Measurements from ENCODE around the gene AIFM1. TPM values are rescaled to one million over a fixed set of nuclear protein-coding genes. Genes with fewer than 3 reads are reported as not detected.
A peak's percentile ranks its signal among the peaks of the same experiment; 100 is the strongest.

AIFM1 gene
- polyA plus RNA-seq, 2 donors = 16.3 to 22.4 TPM

GRCh38 chrX:130184857-130185256 lies 19.2 kb upstream of the AIFM1 start:
- Histone ChIP-seq H3K4me1 (ENCODE audit: control insufficient read depth in 2 of 2, insufficient read depth in 2 of 2, low read length in 1 of 2) (no peaks in the 10 kb centered on the region), H3K4me3 (ENCODE audit: low read depth in 1 of 2, low read length in 2 of 2) (no peak overlapping the region), H3K27ac (ENCODE audit: low read depth in 2 of 2, low read length in 1 of 2) (no peak overlapping the region), H3K36me3 (ENCODE audit: control insufficient read depth in 2 of 2, insufficient read depth in 2 of 2, low read length in 1 of 2) (no peaks in the 10 kb centered on the region), H3K9me3 (ENCODE audit: control insufficient read depth in 2 of 2, insufficient read depth in 1 of 2, low read depth in 1 of 2, low read length in 1 of 2) (no peaks in the 10 kb centered on the region), H3K27me3 (ENCODE audit: control insufficient read depth in 1 of 2, insufficient read depth in 2 of 2, low read length in 2 of 2) (no peaks in the 10 kb centered on the region)
- 28 to 40% methylated on average over 2 of the region's 2 CpGs for WGBS, 2 donors

- WGBS, 2 donors = 87 to 92% methylated on average over 11 of the region's 11 CpGs
- no peaks in the 10 kb centered on the region for H3K27me3 ChIP-seq (ENCODE audit: control insufficient read depth in 1 of 2, insufficient read depth in 2 of 2, low read length in 2 of 2)
- H3K4me1 ChIP-seq (ENCODE audit: control insufficient read depth in 2 of 2, insufficient read depth in 2 of 2, low read length in 1 of 2) = no peaks in the 10 kb centered on the region
- H3K36me3 ChIP-seq (ENCODE audit: control insufficient read depth in 2 of 2, insufficient read depth in 2 of 2, low read length in 1 of 2) = no peaks in the 10 kb centered on the region
- H3K9me3 ChIP-seq (ENCODE audit: control insufficient read depth in 2 of 2, insufficient read depth in 1 of 2, low read depth in 1 of 2, low read length in 1 of 2) = no peaks in the 10 kb centered on the region
- H3K27ac ChIP-seq (ENCODE audit: low read depth in 2 of 2, low read length in 1 of 2) = no peak overlapping the region
- H3K4me3 ChIP-seq (ENCODE audit: low read depth in 1 of 2, low read length in 2 of 2) = no peak overlapping the region
These were observed 18.5 kb upstream of the AIFM1 start for GRCh38 chrX:130184168-130184567.

GRCh38 chrX:130179579-130180215 lies 14.1 kb upstream of the AIFM1 start:
- Histone ChIP-seq H3K9me3 (ENCODE audit: control insufficient read depth in 2 of 2, insufficient read depth in 1 of 2, low read depth in 1 of 2, low read length in 1 of 2) (no peaks in the 10 kb centered on the region), H3K27ac (ENCODE audit: low read depth in 2 of 2, low read length in 1 of 2) (no peak overlapping the region), H3K36me3 (ENCODE audit: control insufficient read depth in 2 of 2, insufficient read depth in 2 of 2, low read length in 1 of 2) (no peaks in the 10 kb centered on the region), H3K4me1 (ENCODE audit: control insufficient read depth in 2 of 2, insufficient read depth in 2 of 2, low read length in 1 of 2) (no peaks in the 10 kb centered on the region), H3K27me3 (ENCODE audit: control insufficient read depth in 1 of 2, insufficient read depth in 2 of 2, low read length in 2 of 2) (no peaks in the 10 kb centered on the region), H3K4me3 (ENCODE audit: low read depth in 1 of 2, low read length in 2 of 2) (no peak overlapping the region)
- WGBS, 2 donors = 39 to 45% methylated on average over 7 of the region's 7 CpGs

- Histone ChIP-seq H3K9me3 (ENCODE audit: control insufficient read depth in 2 of 2, insufficient read depth in 1 of 2, low read depth in 1 of 2, low read length in 1 of 2) (no peaks in the 10 kb centered on the region), H3K36me3 (ENCODE audit: control insufficient read depth in 2 of 2, insufficient read depth in 2 of 2, low read length in 1 of 2) (no peaks in the 10 kb centered on the region), H3K4me3 (ENCODE audit: low read depth in 1 of 2, low read length in 2 of 2) (no peak overlapping the region), H3K4me1 (ENCODE audit: control insufficient read depth in 2 of 2, insufficient read depth in 2 of 2, low read length in 1 of 2) (peaks cover 0 to 4% of the 10 kb centered on the region in 2 donors), H3K27ac (ENCODE audit: low read depth in 2 of 2, low read length in 1 of 2) (no peak overlapping the region), H3K27me3 (ENCODE audit: control insufficient read depth in 1 of 2, insufficient read depth in 2 of 2, low read length in 2 of 2) (no peaks in the 10 kb centered on the region)
- 76 to 77% methylated on average over 5 of the region's 5 CpGs for WGBS, 2 donors
These were observed 13.5 kb upstream of the AIFM1 start for GRCh38 chrX:130179170-130179569.

- H3K4me3 ChIP-seq (ENCODE audit: low read depth in 1 of 2, low read length in 2 of 2) = no peak overlapping the region
- 51 to 81% methylated on average over 4 of the region's 4 CpGs for WGBS, 2 donors
- H3K9me3 ChIP-seq (ENCODE audit: control insufficient read depth in 2 of 2, insufficient read depth in 1 of 2, low read depth in 1 of 2, low read length in 1 of 2) = no peaks in the 10 kb centered on the region
- no peaks in the 10 kb centered on the region for H3K36me3 ChIP-seq (ENCODE audit: control insufficient read depth in 2 of 2, insufficient read depth in 2 of 2, low read length in 1 of 2)
- no peaks in the 10 kb centered on the region for H3K27me3 ChIP-seq (ENCODE audit: control insufficient read depth in 1 of 2, insufficient read depth in 2 of 2, low read length in 2 of 2)
- H3K27ac ChIP-seq (ENCODE audit: low read depth in 2 of 2, low read length in 1 of 2) = no peak overlapping the region
- H3K4me1 ChIP-seq (ENCODE audit: control insufficient read depth in 2 of 2, insufficient read depth in 2 of 2, low read length in 1 of 2) = peaks cover 0 to 4% of the 10 kb centered on the region in 2 donors
These were observed 11.3 kb upstream of the AIFM1 start for GRCh38 chrX:130176942-130177341.

- H3K27ac ChIP-seq (ENCODE audit: low read depth in 2 of 2, low read length in 1 of 2) = no peak overlapping the region
- H3K4me3 ChIP-seq (ENCODE audit: low read depth in 1 of 2, low read length in 2 of 2) = no peak overlapping the region
- no peaks in the 10 kb centered on the region for H3K36me3 ChIP-seq (ENCODE audit: control insufficient read depth in 2 of 2, insufficient read depth in 2 of 2, low read length in 1 of 2)
- no peaks in the 10 kb centered on the region for H3K27me3 ChIP-seq (ENCODE audit: control insufficient read depth in 1 of 2, insufficient read depth in 2 of 2, low read length in 2 of 2)
- H3K9me3 ChIP-seq (ENCODE audit: control insufficient read depth in 2 of 2, insufficient read depth in 1 of 2, low read depth in 1 of 2, low read length in 1 of 2) = no peaks in the 10 kb centered on the region
- H3K4me1 ChIP-seq (ENCODE audit: control insufficient read depth in 2 of 2, insufficient read depth in 2 of 2, low read length in 1 of 2) = peaks cover 0 to 4% of the 10 kb centered on the region in 2 donors
These were observed 10.7 kb upstream of the AIFM1 start for GRCh38 chrX:130176354-130176776.

GRCh38 chrX:130174937-130175336 lies 9.3 kb upstream of the AIFM1 start:
- H3K4me1 ChIP-seq (ENCODE audit: control insufficient read depth in 2 of 2, insufficient read depth in 2 of 2, low read length in 1 of 2) = peaks cover 0 to 5% of the 10 kb centered on the region in 2 donors
- no peak overlapping the region for H3K27ac ChIP-seq (ENCODE audit: low read depth in 2 of 2, low read length in 1 of 2)
- 71 to 96% methylated on average over 2 of the region's 2 CpGs for WGBS, 2 donors
- no peak overlapping the region for H3K4me3 ChIP-seq (ENCODE audit: low read depth in 1 of 2, low read length in 2 of 2)
- no peaks in the 10 kb centered on the region for H3K9me3 ChIP-seq (ENCODE audit: control insufficient read depth in 2 of 2, insufficient read depth in 1 of 2, low read depth in 1 of 2, low read length in 1 of 2)
- H3K36me3 ChIP-seq (ENCODE audit: control insufficient read depth in 2 of 2, insufficient read depth in 2 of 2, low read length in 1 of 2) = no peaks in the 10 kb centered on the region
- H3K27me3 ChIP-seq (ENCODE audit: control insufficient read depth in 1 of 2, insufficient read depth in 2 of 2, low read length in 2 of 2) = no peaks in the 10 kb centered on the region

GRCh38 chrX:130174045-130174704 lies 8.5 kb upstream of the AIFM1 start:
- Histone ChIP-seq H3K4me1 (ENCODE audit: control insufficient read depth in 2 of 2, insufficient read depth in 2 of 2, low read length in 1 of 2) (peaks cover 0 to 5% of the 10 kb centered on the region in 2 donors), H3K27me3 (ENCODE audit: control insufficient read depth in 1 of 2, insufficient read depth in 2 of 2, low read length in 2 of 2) (no peaks in the 10 kb centered on the region), H3K4me3 (ENCODE audit: low read depth in 1 of 2, low read length in 2 of 2) (no peak overlapping the region), H3K9me3 (ENCODE audit: control insufficient read depth in 2 of 2, insufficient read depth in 1 of 2, low read depth in 1 of 2, low read length in 1 of 2) (no peaks in the 10 kb centered on the region), H3K36me3 (ENCODE audit: control insufficient read depth in 2 of 2, insufficient read depth in 2 of 2, low read length in 1 of 2) (no peaks in the 10 kb centered on the region), H3K27ac (ENCODE audit: low read depth in 2 of 2, low read length in 1 of 2) (peak overlapping the region in 1 of 2 donors; percentile 47)
- 52 to 59% methylated on average over 10 of the region's 10 CpGs for WGBS, 2 donors

- no peaks in the 10 kb centered on the region for H3K9me3 ChIP-seq (ENCODE audit: control insufficient read depth in 2 of 2, insufficient read depth in 1 of 2, low read depth in 1 of 2, low read length in 1 of 2)
- peaks cover 0 to 5% of the 10 kb centered on the region in 2 donors for H3K4me1 ChIP-seq (ENCODE audit: control insufficient read depth in 2 of 2, insufficient read depth in 2 of 2, low read length in 1 of 2)
- H3K27me3 ChIP-seq (ENCODE audit: control insufficient read depth in 1 of 2, insufficient read depth in 2 of 2, low read length in 2 of 2) = no peaks in the 10 kb centered on the region
- 50 to 57% methylated on average over 7 of the region's 7 CpGs for WGBS, 2 donors
- peak overlapping the region in 1 of 2 donors; percentile 47 for H3K27ac ChIP-seq (ENCODE audit: low read depth in 2 of 2, low read length in 1 of 2)
- H3K4me3 ChIP-seq (ENCODE audit: low read depth in 1 of 2, low read length in 2 of 2) = no peak overlapping the region
- H3K36me3 ChIP-seq (ENCODE audit: control insufficient read depth in 2 of 2, insufficient read depth in 2 of 2, low read length in 1 of 2) = no peaks in the 10 kb centered on the region
These were observed 7.7 kb upstream of the AIFM1 start for GRCh38 chrX:130173190-130173895.
